Lower lobe of right lung (tissue), 2 donors: Measurements from ENCODE around the gene SRD5A3. TPM values are rescaled to one million over a fixed set of nuclear protein-coding genes. Genes with fewer than 3 reads are reported as not detected.
A peak's percentile ranks its signal among the peaks of the same experiment; 100 is the strongest.

Experiments used
- ATAC-seq, 2 donors: fragments of 200-7000 bp; cut with Tn5 transposase; one replicate each; pipeline ENCODE4 v1.9.1; 2020 to 2022; ENCODE audit warnings: mild to moderate bottlenecking in 2 of 2, moderate library complexity in 2 of 2
- DNase-seq: peaks from one replicate; pipeline ENCODE4 v3.0.0-alpha.2; 2020
- H3K27ac ChIP-seq: fragments of 200-600 bp; one replicate; pipeline ENCODE4 v1.8.0; 2022
- H3K27me3 ChIP-seq: fragments of 200-600 bp; one replicate; pipeline ENCODE4 v1.8.0; 2022; ENCODE audit warnings: low read depth
- H3K36me3 ChIP-seq: fragments of 200-600 bp; one replicate; pipeline ENCODE4 v1.8.0; 2022; ENCODE audit warnings: mild to moderate bottlenecking
- H3K4me1 ChIP-seq: fragments of 200-600 bp; one replicate; pipeline ENCODE4 v1.8.0; 2022
- H3K4me3 ChIP-seq: fragments of 200-600 bp; one replicate; pipeline ENCODE4 v1.8.0; 2022; ENCODE audit warnings: mild to moderate bottlenecking
- H3K9me3 ChIP-seq: fragments of 200-600 bp; one replicate; pipeline ENCODE4 v1.8.0; 2022
- CTCF ChIP-seq: fragments of 200-600 bp; IDR thresholded peaks from one replicate; pipeline ENCODE4 v1.8.0; 2022; ENCODE audit warnings: antibody characterized with exemption, mild to moderate bottlenecking
- intact Hi-C: fragments of 100-400 bp; cut with DNase I; formaldehyde crosslinking; loops from one replicate; pipeline ENCODE4 v1.11.0; 2022
- total RNA-seq: library from RNA; stranded (reverse); fragmentation: NEBNext Ultra II Directional; extraction: Animal tissue kit (Norgen Biotek cat#: 25700); gene quantifications from one replicate; pipeline ENCODE4 v1.2.1, GENCODE V29; 2021
- donor health status: DM: no; HTN: yes; CAD: no; lungs with severe emphysema.

The SRD5A3 gene
- total RNA-seq, 1 donor from 2014 or later, result 21.1 TPM

GRCh38 chr4:55409468-55410171, 63.6 kb downstream of the SRD5A3 start:
- Histone ChIP-seq H3K9me3 (no peaks in the 10 kb centered on the region), H3K27me3 (no peaks in the 10 kb centered on the region), H3K4me3 (no peak overlapping the region), H3K4me1 (peaks cover 43% of the 10 kb centered on the region), H3K27ac (no peak overlapping the region), H3K36me3 (peaks cover 64% of the 10 kb centered on the region)
- ATAC-seq (peak in 1 of 2 donors; percentile 6), DNase-seq (no peak)
- intact Hi-C loops, result no loop called here
- TF ChIP-seq CTCF, result peak; percentile 17

GRCh38 chr4:55410431-55410830, 64.4 kb downstream of the SRD5A3 start:
- Histone ChIP-seq H3K27me3 (no peaks in the 10 kb centered on the region), H3K36me3 (peaks cover 64% of the 10 kb centered on the region), H3K9me3 (no peaks in the 10 kb centered on the region), H3K4me3 (no peak overlapping the region), H3K27ac (no peak overlapping the region), H3K4me1 (peaks cover 43% of the 10 kb centered on the region)
- ATAC-seq (no peak), DNase-seq (no peak)
- no peak for TF ChIP-seq CTCF
- intact Hi-C loops, result no loop called here

- no peaks in the 10 kb centered on the region for H3K27me3 ChIP-seq
- DNase-seq, result no peak
- peaks cover 35% of the 10 kb centered on the region for H3K4me1 ChIP-seq
- H3K4me3 ChIP-seq, result no peak overlapping the region
- ATAC-seq, result no peak
- peaks cover 65% of the 10 kb centered on the region for H3K36me3 ChIP-seq
- no peaks in the 10 kb centered on the region for H3K9me3 ChIP-seq
- H3K27ac ChIP-seq, result no peak overlapping the region
- no peak for TF ChIP-seq CTCF
- intact Hi-C loops, result no loop called here
Observed at GRCh38 chr4:55411621-55412020, 65.6 kb downstream of the SRD5A3 start.

GRCh38 chr4:55416176-55416575, 70.1 kb downstream of the SRD5A3 start:
- TF ChIP-seq CTCF, result no peak
- no peaks in the 10 kb centered on the region for H3K9me3 ChIP-seq
- ATAC-seq (no peak), DNase-seq (no peak)
- intact Hi-C loops, result no loop called here
- no peak overlapping the region for H3K4me3 ChIP-seq
- H3K36me3 ChIP-seq, result peaks cover 98% of the 10 kb centered on the region
- no peak overlapping the region for H3K27ac ChIP-seq
- H3K27me3 ChIP-seq, result no peaks in the 10 kb centered on the region
- no peaks in the 10 kb centered on the region for H3K4me1 ChIP-seq

Other genes starting within 250 kb of the SRD5A3 start
- gene KDR, start 220.6 kb upstream of the SRD5A3 start, total RNA-seq, result 55.8 TPM
- gene TMEM165, start 49.7 kb downstream of the SRD5A3 start, total RNA-seq, result 140 TPM
- gene CLOCK, start 200.7 kb downstream of the SRD5A3 start, total RNA-seq, result 26.6 TPM
- not detected for gene PDCL2, start 246.0 kb downstream of the SRD5A3 start, total RNA-seq